GM19193 (cell line): ENCODE data around the gene NTN1.

Experiments used
- POLR2A ChIP-seq: IDR thresholded peaks from 4 replicates; pipeline ENCODE4 v1.6.1; 2011; ENCODE audit not compliant: insufficient read depth, insufficient read length; ENCODE audit errors: extremely low read depth

The NTN1 gene

DNA sequence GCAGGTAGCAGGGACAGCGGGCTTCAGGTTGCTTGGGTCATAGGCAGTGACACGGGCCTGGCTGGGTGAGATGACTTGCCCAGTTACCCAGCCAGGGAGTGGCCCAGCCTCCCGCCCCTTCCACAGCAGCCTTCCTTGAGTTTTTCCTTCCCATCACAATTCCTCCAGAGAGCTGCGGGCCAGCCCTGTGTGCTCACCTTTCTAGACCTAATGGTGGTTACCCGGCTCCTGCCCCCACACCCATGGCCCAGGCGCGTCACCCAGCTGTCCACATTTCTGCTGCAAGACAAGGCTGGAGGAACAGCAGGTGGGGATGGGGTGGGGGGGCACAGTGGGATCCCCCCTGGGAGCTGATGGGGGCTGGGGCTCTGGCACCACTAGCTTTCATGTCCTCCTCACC is 203.2 kb downstream of the NTN1 start:
- TF ChIP-seq POLR2A: no peak

DNA sequence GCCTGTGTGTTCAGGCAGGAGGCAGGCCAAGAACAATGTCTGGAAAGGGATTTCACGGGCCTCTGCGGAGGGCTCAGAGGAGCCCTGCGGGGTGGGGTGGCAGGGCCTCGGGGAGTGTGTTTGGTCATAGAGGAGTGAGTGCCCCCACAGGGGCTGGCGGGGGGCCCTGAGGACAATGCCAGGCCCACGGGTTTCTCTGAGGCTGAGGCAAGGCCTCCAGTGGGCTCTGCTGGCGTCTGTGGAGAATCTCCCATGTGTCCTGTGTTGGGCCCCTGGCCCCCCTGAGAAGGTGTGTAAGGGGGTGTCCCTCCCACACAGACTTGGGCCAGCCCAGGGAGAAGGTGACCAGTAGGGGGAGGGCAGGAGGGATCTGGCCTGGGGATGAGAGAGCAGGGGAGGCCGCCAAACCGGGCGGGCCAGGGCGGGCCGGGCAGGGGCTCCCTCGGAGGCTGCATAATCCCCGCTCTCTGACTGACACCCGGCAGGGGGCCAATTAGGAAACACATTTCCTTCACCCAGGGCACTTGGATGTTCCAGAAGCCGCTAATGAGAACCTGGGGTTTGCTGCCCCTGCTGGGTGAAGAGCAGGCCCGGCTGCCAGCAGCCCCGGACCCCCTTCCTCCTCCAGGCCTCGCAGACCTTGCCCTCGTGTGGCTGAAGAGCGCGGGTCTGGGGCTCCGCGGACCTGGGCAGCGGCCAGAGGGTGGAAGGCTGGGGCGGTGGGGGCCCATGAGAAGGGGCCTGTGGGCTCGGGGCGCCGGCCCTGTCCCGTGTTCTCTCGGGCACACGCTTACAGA is 204.2 kb downstream of the NTN1 start:
- TF ChIP-seq POLR2A: no peak

DNA sequence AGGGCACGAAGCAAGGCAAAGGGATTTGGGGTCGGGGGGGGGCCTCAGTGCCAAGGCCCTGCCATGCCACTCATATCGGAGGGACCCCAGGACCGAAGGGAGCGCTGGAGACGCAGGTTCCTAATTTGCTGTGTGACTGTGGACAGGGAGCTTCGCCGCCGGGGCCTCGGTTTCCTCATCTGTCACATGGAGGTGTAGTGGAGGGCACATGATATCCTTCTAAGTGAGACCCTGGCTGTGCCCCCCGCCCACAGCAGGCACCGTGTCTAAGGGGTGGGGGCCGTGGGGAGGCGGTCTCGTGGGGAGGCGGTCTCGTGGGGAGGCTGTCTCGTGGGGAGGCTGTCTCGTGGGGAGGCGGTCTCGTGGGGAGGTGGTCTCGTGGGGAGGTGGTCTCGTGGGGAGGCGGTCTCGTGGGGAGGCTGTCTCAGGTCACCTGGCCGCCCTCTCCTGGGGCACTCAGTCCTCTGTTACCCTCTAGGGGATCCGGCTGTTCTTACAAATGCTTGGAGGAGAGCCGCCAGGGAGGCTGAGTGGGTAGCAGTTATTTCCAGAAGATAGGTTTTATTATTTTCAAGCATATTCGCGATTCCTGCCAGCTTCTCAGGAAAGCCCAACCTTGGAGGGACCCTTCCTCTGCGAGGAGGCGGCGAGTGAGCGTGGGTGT is 205.0 kb downstream of the NTN1 start:
- no peak for TF ChIP-seq POLR2A

DNA sequence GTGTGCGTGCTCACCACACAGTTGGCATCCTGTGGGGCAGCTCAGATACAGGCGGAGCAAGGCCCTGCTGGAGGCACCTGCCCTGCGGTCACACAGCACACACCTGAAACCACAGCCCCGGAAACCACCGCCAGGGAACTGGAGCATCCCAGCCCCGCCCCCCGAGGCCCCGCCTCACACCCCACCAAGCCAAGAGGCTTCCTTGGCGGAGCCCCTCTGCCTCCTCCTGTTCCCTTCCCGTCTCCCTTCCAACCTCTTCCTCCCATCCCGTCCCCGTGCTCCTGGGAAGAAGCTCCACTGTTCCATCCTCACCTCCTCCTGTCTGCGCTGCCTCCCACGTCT is 205.5 kb downstream of the NTN1 start:
- no peak for TF ChIP-seq POLR2A

- TF ChIP-seq POLR2A: no peak
These were observed 206.6 kb downstream of the NTN1 start for GRCh38 chr17:9227819-9228407.

DNA sequence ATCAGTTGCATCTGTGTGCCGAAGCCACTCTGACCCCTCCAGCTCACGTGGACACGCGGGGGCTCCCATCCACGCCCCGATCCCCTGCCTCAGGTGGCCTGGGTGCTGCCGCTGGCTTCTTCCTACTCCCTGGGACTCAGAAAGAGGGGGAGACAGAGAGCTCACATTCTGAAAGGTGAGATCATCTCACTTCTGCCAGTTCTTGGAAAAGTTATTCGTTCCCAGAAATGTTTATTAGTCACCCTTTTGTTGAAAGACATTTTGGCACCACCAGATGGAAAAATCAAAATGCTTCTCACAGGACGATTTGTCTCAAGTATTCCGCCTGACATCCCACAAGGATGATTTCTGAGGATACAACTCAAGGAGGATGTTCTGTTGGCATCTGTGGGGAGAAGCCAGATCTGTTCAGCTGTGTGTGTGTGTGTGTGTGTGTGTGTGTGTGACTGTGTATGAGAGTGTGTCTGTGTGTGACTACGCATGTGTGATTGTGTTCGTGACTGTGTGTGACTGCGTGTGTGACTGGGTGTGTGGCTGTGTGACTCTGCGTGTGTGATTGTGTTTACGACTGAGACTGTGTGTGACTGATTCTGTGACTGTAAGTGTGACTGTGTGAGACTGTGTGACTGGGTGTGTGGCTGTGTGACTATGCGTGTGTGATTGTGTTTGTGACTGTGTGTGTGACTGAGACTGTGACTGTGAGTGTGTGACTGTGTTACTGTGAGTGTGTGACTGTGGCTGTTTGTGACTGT is 207.3 kb downstream of the NTN1 start:
- no peak for TF ChIP-seq POLR2A

- TF ChIP-seq POLR2A: no peak
These were observed 208.0 kb downstream of the NTN1 start for GRCh38 chr17:9229160-9229825.

GRCh38 chr17:9229826-9230201 is 208.5 kb downstream of the NTN1 start:
- TF ChIP-seq POLR2A: no peak

GRCh38 chr17:9230346-9230745 is 209.0 kb downstream of the NTN1 start:
- TF ChIP-seq POLR2A: no peak

DNA sequence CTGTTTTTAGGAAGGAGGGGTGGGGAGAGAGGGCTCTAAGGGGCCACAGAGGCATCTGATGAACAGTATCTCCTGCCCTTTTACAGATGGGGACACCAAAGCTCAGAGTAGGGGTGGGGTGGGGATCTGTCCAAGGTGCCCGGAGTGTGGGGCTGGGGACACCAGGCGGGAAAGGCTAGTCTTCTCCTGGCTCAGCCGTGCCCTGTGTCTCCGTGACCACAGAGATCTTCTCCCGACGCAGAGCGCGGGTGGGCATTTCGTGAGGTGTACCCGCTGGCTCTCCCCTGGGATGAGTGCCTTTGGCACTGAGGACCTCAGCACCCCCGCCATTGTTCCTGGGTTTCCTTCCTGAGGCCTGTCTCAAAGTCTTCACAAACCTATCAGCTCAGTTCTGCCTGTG is 209.6 kb downstream of the NTN1 start:
- TF ChIP-seq POLR2A: no peak

DNA sequence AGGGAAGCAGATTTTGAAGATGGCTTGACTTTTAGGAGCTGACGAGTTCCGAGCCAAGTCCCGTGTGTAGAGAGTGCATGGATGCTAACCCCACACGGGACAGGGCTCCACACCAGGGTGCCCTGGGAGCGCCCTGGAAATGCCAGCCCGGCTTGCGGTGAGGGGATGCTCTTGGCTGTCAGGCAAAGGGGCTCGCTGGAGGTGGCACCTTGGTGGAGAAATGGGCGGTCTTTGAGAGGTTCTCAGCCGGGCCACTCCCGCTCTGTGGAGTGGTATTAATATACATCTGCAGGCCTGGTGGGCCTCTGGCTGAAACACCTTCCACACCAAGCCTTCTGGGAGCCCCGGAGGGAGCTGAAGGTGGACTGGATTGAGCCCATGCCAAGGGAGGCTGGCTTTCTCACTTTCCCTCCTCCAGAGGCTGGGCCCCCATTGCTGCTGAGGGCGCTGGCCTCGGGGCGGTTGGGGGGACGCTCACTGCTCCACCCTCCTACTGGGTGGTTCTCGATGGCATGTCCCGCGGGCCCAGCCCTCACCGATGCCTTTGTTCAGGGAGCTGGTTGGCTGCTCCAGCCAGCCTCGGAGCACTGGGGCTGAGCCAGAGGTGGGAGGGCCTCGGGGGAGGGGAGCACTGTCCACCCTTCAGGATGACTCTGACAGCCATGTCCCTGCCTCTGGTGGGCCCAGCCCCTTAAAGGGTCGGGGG is 210.3 kb downstream of the NTN1 start:
- TF ChIP-seq POLR2A: no peak

GRCh38 chr17:9232155-9232475 is 210.8 kb downstream of the NTN1 start:
- TF ChIP-seq POLR2A: no peak

- no peak for TF ChIP-seq POLR2A
These were observed 211.4 kb downstream of the NTN1 start for GRCh38 chr17:9232591-9233270.

DNA sequence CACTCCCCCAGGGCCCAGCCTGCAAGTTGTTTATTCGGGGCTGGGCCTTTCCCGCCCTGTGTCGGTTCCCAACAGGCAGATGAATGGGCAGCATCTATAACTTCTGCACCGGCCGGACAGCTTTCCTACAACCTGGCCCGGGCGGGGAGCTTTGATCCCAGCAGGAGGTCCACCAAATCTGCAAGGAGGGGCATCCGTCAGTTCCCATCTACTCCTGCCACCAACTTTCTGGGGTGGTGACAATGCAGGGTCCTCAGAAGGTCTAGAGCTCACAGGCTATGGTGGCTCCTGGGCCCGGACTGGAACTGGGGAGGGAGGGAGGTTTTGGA is 211.9 kb downstream of the NTN1 start:
- no peak for TF ChIP-seq POLR2A
